Cardiac fibroblast (primary cell): ENCODE data around the gene RPS6KL1.

ENCODE experiments used
- DNase-seq, 2 donors: peaks; one replicate each; pipeline versions ENCODE4 v3.0.0 to v3.0.0-alpha.2; 2010; ENCODE audit warnings: low read depth in 2 of 2
- H3K4me3 ChIP-seq, 2 donors: replicated peaks in 1 of 2; 1 replicate in 1 of 2; 2 replicates in 1 of 2; pipeline ENCODE4 v1.5.1; 2011; ENCODE audit warnings: low read depth in 2 of 2, low read length in 2 of 2, mild to moderate bottlenecking in 2 of 2, moderate library complexity in 1 of 2
- TF ChIP-seq, protein P1 (sequence below): IDR thresholded peaks from one replicate; pipeline ENCODE4 v1.5.1; 2011; ENCODE audit warnings: low read depth, mild to moderate bottlenecking, low read length, inconsistent platforms

Gene RPS6KL1

DNA sequence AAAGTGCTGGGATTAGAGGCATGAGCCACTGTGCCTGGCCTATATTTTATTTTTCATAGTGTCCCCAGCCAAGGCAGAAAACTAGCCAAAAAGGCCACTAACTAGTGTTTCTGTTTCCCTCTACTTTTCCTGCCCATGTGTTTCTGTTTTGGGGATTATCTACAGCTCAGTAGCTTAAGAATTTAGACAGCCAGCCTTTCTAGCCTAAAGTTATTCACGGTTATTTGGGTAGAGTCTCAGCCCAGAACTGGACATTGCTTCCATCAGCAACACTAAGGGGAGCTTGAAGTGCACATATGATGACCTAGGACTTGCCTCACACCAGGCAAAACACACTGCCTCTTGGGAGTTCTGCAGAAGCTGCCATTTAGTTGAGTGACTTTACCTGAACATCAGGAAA, 65.0 kb downstream of the RPS6KL1 start:
- DNase-seq = no peak
- TF ChIP-seq, protein P1, sequence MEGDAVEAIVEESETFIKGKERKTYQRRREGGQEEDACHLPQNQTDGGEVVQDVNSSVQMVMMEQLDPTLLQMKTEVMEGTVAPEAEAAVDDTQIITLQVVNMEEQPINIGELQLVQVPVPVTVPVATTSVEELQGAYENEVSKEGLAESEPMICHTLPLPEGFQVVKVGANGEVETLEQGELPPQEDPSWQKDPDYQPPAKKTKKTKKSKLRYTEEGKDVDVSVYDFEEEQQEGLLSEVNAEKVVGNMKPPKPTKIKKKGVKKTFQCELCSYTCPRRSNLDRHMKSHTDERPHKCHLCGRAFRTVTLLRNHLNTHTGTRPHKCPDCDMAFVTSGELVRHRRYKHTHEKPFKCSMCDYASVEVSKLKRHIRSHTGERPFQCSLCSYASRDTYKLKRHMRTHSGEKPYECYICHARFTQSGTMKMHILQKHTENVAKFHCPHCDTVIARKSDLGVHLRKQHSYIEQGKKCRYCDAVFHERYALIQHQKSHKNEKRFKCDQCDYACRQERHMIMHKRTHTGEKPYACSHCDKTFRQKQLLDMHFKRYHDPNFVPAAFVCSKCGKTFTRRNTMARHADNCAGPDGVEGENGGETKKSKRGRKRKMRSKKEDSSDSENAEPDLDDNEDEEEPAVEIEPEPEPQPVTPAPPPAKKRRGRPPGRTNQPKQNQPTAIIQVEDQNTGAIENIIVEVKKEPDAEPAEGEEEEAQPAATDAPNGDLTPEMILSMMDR = no peak
- H3K4me3 ChIP-seq = no peak overlapping the region

DNA sequence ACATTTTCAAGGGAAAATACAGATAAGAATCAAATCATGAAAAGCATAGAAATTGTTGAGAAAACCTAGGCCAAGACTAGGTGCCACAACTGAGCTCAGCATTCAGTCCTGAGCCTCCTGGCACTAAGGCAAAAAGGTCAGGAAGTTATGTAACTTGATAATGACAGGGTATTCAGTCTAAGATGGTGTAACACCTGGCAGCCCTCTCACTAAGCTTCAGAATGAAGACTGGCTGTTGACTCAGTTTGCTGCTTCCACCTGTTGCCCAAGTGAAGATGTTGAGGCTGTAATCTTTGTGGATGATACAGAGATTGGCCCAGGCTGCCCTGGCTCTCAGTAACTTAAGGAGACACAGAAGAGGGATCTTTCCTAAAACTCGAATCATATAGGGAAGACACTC, 66.7 kb downstream of the RPS6KL1 start:
- H3K4me3 ChIP-seq = no peak overlapping the region
- TF ChIP-seq, protein P1 = no peak
- no peak for DNase-seq

DNA sequence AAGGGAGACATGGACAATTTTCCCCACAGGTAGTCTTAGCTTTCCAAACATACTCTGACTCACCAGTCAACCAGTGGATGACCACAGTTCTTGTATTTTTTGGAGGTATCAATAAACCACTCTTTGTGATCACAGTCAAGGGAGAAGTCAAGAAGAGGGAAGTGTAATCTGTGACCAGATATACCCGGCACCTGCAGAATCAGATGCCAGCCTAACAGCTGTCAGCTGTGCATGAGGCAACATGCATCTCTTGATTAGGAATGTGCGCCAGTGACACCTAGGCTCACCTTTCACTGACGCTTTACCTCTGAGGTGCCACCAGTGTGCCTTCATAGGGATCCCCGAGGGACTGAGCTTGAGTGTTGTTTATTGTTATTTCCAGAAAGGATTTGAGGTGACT, 67.1 kb downstream of the RPS6KL1 start:
- TF ChIP-seq, protein P1 = no peak
- no peak overlapping the region for H3K4me3 ChIP-seq
- DNase-seq = no peak

DNA sequence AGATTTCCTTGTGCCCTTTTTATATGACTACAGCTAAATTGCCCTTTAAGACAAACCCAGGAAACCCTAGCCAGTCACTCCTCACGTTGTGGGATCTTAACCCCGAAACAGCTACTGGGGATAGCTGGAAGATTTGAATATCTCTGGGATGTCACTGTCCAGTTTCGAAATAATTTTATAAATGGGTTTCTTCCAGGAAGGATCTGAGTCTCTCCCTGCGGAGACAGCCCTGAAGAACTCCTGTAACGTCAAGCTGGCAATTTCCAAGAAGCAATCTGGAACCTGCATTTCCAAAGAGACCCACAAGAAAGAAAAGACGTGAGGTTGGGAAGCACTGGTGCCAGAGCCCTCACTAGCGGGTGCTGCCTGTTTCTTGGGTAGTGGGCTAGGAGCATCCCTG, 68.0 kb downstream of the RPS6KL1 start:
- TF ChIP-seq, protein P1 = no peak
- H3K4me3 ChIP-seq = no peak overlapping the region
- no peak for DNase-seq
